ENCODE data around the gene MYO7A. TPM values are rescaled to one million over a fixed set of nuclear protein-coding genes. Genes with fewer than 3 reads are reported as not detected.

MYO7A gene
- total RNA-seq, 1 experiment from 2014 or later = 2.5 TPM

DNA sequence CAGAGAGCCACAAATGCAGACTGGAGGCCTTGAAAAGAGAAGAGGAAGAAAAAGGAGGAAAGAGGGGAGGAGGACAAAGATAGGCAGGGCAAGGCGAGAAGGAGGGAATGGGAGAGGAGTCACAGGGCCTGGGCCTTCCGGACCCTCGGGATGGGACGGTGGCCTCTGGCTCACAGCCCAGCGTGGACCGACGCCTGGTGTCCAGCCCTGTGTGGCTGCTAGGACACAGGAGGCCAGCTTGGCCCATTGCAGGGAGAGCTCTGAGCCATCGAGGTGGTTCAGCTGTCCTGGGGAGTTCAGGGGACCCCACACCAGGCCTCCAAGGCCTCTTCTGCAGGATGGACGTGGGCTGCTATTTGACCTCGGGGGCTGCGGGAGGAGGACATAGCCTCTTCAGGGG lies 9.4 kb downstream of the MYO7A start (continued):
- TF ChIP-seq, protein P1, sequence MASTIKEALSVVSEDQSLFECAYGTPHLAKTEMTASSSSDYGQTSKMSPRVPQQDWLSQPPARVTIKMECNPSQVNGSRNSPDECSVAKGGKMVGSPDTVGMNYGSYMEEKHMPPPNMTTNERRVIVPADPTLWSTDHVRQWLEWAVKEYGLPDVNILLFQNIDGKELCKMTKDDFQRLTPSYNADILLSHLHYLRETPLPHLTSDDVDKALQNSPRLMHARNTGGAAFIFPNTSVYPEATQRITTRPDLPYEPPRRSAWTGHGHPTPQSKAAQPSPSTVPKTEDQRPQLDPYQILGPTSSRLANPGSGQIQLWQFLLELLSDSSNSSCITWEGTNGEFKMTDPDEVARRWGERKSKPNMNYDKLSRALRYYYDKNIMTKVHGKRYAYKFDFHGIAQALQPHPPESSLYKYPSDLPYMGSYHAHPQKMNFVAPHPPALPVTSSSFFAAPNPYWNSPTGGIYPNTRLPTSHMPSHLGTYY (CRISPR knock-in tag; IDR thresholded peaks at IDR 0.05) = no peak
- TF ChIP-seq, protein P2, sequence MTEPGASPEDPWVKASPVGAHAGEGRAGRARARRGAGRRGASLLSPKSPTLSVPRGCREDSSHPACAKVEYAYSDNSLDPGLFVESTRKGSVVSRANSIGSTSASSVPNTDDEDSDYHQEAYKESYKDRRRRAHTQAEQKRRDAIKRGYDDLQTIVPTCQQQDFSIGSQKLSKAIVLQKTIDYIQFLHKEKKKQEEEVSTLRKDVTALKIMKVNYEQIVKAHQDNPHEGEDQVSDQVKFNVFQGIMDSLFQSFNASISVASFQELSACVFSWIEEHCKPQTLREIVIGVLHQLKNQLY (CRISPR knock-in tag; IDR thresholded peaks at IDR 0.05) = no peak
- no peak for TF ChIP-seq HMGA2 (CRISPR knock-in tag; IDR thresholded peaks at IDR 0.05)
- TF ChIP-seq FOXK1 (CRISPR knock-in tag; IDR thresholded peaks at IDR 0.05) = no peak

DNA sequence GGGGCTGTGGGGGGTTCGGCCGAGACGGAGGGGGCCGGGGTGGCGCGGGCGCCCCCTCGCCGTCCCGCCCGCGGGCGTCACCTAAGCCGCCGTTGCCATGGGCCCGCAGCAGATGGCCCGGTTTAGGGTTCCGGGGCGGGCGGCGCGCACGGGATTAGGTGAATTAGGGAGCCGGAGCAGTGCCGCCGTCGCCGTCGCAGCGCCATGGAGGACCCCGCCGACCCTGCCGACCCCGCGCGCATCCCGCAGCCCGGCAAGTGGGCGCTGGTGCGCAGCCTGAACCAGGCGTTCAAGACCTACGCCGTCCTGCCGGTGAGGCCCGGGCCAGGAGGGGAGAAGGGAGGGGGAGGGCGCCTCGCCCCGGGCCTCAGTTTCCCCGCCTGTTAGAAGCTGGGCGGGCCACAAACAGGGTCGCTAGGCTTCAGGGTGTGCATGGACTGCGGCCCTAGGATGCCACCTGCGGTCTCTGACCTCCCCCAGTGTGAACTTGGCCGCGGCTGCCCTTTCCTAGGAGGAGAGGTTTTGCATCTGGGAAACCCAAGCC lies 10.1 kb downstream of the MYO7A start:
- ATAC-seq = no peak
- no peaks in the 10 kb centered on the region; the same call in 1 of the 2 replicates for H3K27me3 Mint-ChIP-seq (ENCODE audit: low read depth)

DNA sequence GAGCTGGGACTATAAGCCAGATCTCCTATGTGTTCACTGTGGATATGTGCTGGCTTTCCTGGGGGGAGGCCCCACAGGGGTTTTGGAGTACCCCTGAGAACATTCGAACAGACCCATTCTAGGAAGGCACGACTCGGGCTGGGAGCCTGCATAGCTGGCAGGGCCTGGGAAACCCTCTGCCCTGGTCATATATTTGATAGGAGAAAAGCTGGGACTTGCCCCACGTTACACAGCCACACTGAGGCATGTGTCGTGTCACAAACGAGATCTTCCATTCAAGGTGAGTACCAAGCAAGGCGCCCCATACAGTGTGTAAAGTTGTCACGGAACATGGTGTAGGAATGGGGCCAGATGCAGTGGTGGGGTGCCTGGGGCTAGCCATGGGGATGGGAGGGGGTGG lies 11.2 kb downstream of the MYO7A start:
- ChIA-PET POLR2A (no interaction called here), CTCF (interaction anchor here (0.7 to 3.7 kb wide), 5 partner anchors 12 to 76 kb away, joined by 3 to 44 read pairs (median 8); partner anchors contain the start of gene MYO7A)
- Mint-ChIP-seq H3K27me3 (ENCODE audit: low read depth) (no peaks in the 10 kb centered on the region; the same call in 1 of the 2 replicates), H3K27ac (no peak overlapping the region), H3K9me3 (no peaks in the 10 kb centered on the region), H3K4me3 (no peak overlapping the region), H3K36me3 (no peaks in the 10 kb centered on the region), H3K4me1 (peaks cover 13% of the 10 kb centered on the region)
- ATAC-seq = no peak
- DNase-seq (ENCODE audit: low spot score) = no peak
- TF ChIP-seq, protein P3, sequence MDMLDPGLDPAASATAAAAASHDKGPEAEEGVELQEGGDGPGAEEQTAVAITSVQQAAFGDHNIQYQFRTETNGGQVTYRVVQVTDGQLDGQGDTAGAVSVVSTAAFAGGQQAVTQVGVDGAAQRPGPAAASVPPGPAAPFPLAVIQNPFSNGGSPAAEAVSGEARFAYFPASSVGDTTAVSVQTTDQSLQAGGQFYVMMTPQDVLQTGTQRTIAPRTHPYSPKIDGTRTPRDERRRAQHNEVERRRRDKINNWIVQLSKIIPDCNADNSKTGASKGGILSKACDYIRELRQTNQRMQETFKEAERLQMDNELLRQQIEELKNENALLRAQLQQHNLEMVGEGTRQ (CRISPR knock-in tag; IDR thresholded peaks at IDR 0.05) = no peak
- TF ChIP-seq ETV6 (CRISPR knock-in tag; IDR thresholded peaks at IDR 0.05) (no peak), GABPB1 (CRISPR knock-in tag; IDR thresholded peaks at IDR 0.05) (no peak), TEAD1 (CRISPR knock-in tag; IDR thresholded peaks at IDR 0.05) (no peak), ZNF121 (CRISPR knock-in tag; IDR thresholded peaks at IDR 0.05) (no peak), TEAD4 (CRISPR knock-in tag; IDR thresholded peaks at IDR 0.05) (no peak)

More for the DNA sequence above, 10.1 kb downstream of the MYO7A start:
- Mint-ChIP-seq H3K9me3 (no peaks in the 10 kb centered on the region), H3K27ac (no peak overlapping the region), H3K4me3 (no peak overlapping the region), H3K36me3 (no peaks in the 10 kb centered on the region), H3K4me1 (peaks cover 13% of the 10 kb centered on the region)
- POLR2A ChIA-PET = no interaction called here
- TF ChIP-seq, protein P4, sequence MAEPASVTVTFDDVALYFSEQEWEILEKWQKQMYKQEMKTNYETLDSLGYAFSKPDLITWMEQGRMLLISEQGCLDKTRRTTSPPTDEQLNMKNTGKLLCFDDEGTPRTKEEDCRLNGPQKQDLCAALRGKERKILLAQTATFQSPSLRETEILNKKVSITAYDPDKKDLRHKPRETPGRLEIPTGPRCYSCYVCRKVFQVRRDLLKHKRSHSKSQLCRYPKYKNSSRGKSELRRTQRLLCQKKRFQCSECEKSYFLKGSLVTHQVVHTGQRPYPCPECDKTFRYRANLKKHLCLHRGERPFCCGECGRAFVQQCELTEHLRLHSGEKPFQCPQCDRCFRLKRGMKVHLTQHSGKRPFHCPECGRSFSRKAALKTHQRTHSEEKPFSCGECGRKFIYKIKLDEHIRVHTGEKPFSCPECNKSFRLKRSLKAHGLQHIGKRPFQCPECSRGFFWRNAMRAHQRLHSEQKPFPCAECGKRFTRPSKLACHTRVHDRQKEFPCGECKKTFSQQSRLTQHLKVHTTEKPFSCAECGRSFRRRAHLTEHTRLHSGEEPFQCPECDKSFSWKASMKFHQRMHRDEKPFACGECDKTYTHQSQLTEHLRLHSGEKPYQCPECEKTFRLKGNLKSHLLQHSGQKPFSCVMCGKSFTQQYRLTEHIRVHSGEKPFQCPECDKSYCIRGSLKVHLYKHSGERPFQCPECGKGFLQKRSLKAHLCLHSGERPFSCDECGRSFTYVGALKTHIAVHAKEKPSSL (CRISPR knock-in tag; conservative IDR thresholded peaks at IDR 0.05) = no peak
- TF ChIP-seq, protein P5, sequence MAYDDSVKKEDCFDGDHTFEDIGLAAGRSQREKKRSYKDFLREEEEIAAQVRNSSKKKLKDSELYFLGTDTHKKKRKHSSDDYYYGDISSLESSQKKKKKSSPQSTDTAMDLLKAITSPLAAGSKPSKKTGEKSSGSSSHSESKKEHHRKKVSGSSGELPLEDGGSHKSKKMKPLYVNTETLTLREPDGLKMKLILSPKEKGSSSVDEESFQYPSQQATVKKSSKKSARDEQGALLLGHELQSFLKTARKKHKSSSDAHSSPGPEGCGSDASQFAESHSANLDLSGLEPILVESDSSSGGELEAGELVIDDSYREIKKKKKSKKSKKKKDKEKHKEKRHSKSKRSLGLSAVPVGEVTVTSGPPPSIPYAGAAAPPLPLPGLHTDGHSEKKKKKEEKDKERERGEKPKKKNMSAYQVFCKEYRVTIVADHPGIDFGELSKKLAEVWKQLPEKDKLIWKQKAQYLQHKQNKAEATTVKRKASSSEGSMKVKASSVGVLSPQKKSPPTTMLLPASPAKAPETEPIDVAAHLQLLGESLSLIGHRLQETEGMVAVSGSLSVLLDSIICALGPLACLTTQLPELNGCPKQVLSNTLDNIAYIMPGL (CRISPR knock-in tag; IDR thresholded peaks at IDR 0.05) = 0 out of 2 replicates have a peak, but pooled peaks have one; percentile 26
- TF ChIP-seq, protein P6, sequence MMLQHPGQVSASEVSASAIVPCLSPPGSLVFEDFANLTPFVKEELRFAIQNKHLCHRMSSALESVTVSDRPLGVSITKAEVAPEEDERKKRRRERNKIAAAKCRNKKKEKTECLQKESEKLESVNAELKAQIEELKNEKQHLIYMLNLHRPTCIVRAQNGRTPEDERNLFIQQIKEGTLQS (CRISPR knock-in tag; conservative IDR thresholded peaks at IDR 0.05) = no peak
- TF ChIP-seq ZBTB21 (CRISPR knock-in tag; IDR thresholded peaks at IDR 0.05; ENCODE audit: borderline replicate concordance) = no peak
- TF ChIP-seq, protein P7, sequence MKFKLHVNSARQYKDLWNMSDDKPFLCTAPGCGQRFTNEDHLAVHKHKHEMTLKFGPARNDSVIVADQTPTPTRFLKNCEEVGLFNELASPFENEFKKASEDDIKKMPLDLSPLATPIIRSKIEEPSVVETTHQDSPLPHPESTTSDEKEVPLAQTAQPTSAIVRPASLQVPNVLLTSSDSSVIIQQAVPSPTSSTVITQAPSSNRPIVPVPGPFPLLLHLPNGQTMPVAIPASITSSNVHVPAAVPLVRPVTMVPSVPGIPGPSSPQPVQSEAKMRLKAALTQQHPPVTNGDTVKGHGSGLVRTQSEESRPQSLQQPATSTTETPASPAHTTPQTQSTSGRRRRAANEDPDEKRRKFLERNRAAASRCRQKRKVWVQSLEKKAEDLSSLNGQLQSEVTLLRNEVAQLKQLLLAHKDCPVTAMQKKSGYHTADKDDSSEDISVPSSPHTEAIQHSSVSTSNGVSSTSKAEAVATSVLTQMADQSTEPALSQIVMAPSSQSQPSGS (CRISPR knock-in tag; IDR thresholded peaks at IDR 0.05; ENCODE audit: borderline replicate concordance, low read depth) = no peak
- CTCF ChIA-PET = interaction anchor here (3.7 kb wide), 1 partner anchor 11 kb away, joined by 44 read pairs; the partner anchor contains the start of gene MYO7A
- DNase-seq (ENCODE audit: low spot score) = no peak
